Stomach (tissue), 9 donors: ENCODE results near the gene FGGY. TPM values are rescaled to one million over a fixed set of nuclear protein-coding genes. Genes with fewer than 3 reads are reported as not detected.
A peak's percentile ranks its signal among the peaks of the same experiment; 100 is the strongest.

Experiments
- DNase-seq, 2 donors: peaks; one replicate each; pipeline versions ENCODE4 v3.0.0 to v3.0.0-alpha.2; 2013 to 2019
- H3K27ac ChIP-seq, 5 donors: fragments of 200-600 bp in 4 of 5; sonication (generic) in 4 of 5; one replicate each; pipeline ENCODE4 v1.5.1; 2013 to 2019; ENCODE audit warnings: mild to moderate bottlenecking in 1 of 5, moderate library complexity in 1 of 5
- H3K27me3 ChIP-seq, 3 donors: fragments of 200-600 bp; sonication (generic); one replicate each; pipeline ENCODE4 v1.5.1; 2017 to 2019; ENCODE audit warnings: mixed run types in 1 of 3
- H3K36me3 ChIP-seq, 4 donors: fragments of 200-600 bp; sonication (generic); 1 replicate in 3 of 4; 2 replicates in 1 of 4; pipeline ENCODE4 v1.5.1; 2016 to 2019
- H3K4me1 ChIP-seq, 4 donors: fragments of 200-600 bp; sonication (generic); one replicate each; pipeline ENCODE4 v1.5.1; 2016 to 2019
- H3K4me3 ChIP-seq, 4 donors: fragments of 200-600 bp; sonication (generic) in 3 of 4; one replicate each; pipeline ENCODE4 v1.5.1; 2016 to 2019; ENCODE audit warnings: mild to moderate bottlenecking in 1 of 4
- H3K9me3 ChIP-seq, 4 donors: fragments of 200-600 bp; sonication (generic); one replicate each; pipeline ENCODE4 v1.5.1; 2016 to 2019
- CTCF ChIP-seq, 7 experiments: fragments of 450-650 bp in 4 of 7; fragments of 200-600 bp in 3 of 7; sonication (generic) in 3 of 7; IDR thresholded peaks; one replicate each; pipeline ENCODE4 v1.5.1; 2016 to 2019; ENCODE audit warnings: antibody characterized with exemption in 7 of 7, control low read depth in 2 of 7, mild to moderate bottlenecking in 1 of 7
- EP300 ChIP-seq: sonication (generic); formaldehyde crosslinking; IDR thresholded peaks from one replicate; pipeline ENCODE4 v1.6.1; 2017; ENCODE audit warnings: antibody characterized with exemption
- POLR2A ChIP-seq, 4 donors: fragments of 450-650 bp; IDR thresholded peaks; one replicate each; pipeline ENCODE4 v1.6.1; 2016; ENCODE audit warnings: antibody characterized with exemption in 4 of 4, control low read depth in 2 of 4, mild to moderate bottlenecking in 1 of 4, moderate library complexity in 1 of 4
- POLR2AphosphoS5 ChIP-seq, 3 donors: sonication (generic); formaldehyde crosslinking; IDR thresholded peaks; one replicate each; pipeline ENCODE4 v1.6.1; 2016; ENCODE audit warnings: antibody characterized with exemption in 3 of 3
- WGBS, 5 donors: extraction: QIAGEN DNeasy Blood & Tissue Kit in 3 of 5; methylation state at CpG; one replicate each; pipeline versions ENCODE4 v1.1.5 to v1.1.7; 2013 to 2018; 5-methylcytosine and 5-hydroxymethylcytosine counted together
- intact Hi-C: fragments of 100-400 bp; cut with DNase I; formaldehyde crosslinking; loops from one replicate; pipeline ENCODE4 v1.15.1; 2023; ENCODE audit warnings: low total_unique reads
- polyA plus RNA-seq, 3 donors: library from polyadenylated mRNA; stranded (reverse); fragments of 200-250 nt; gene quantifications; one replicate each; pipeline ENCODE4 v1.2.3, GENCODE V29; 2013
- total RNA-seq, 5 donors: library from RNA; depleted of rRNA; stranded (reverse); fragments of >200 nt; gene quantifications; one replicate each; pipeline versions ENCODE4 v1.1.0 to v1.2.3, GENCODE V29; 2014 to 2016
- donor health status: healthy with polysubstance abuse.
- donor health status: Bipolar disorder and iron deficiency.
- donor health status: healthy.

FGGY gene
- total and polyA plus RNA-seq, 8 donors = 6.2 to 40.6 (median 10.8) TPM

DNA sequence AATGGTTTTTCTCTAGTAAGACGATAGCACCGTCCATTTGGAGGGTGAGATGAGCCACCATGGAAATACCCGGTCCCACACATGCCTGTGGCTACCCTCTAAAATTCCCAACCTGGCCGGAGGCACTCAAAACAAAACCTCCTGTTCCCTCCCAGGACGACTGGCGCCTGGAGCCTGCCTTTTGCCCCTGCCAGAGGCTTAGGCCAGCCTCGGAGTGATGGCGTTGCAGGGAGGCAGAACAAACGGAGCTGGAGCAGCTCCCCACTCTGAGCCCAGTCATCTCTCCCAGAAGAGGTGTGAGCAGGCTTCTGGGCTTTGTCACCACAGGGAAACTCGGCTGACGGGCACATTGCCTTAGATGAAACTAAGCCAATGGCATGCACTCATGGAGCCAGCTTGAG, 304.1 kb downstream of the FGGY start:
- WGBS, 5 donors = 73 to 88% (median 88%) methylated on average over 8 to 11 of the region's 11 CpGs
- DNase-seq = peak in 1 of 2 donors; percentile 48
- Histone ChIP-seq H3K4me1 (peaks cover 0 to 34% (median 18%) of the 10 kb centered on the region in 4 donors), H3K9me3 (no peaks in the 10 kb centered on the region), H3K36me3 (no peaks in the 10 kb centered on the region), H3K27ac (peak overlapping the region in 3 of 5 donors; percentile 37 to 67 (median 41)), H3K4me3 (no peak overlapping the region), H3K27me3 (no peaks in the 10 kb centered on the region)
- intact Hi-C loops = no loop called here
- no peak for TF ChIP-seq CTCF (IDR thresholded peaks at IDR 0.05)
- peak; percentile 31 to 84 (median 69) for TF ChIP-seq POLR2AphosphoS5 (IDR thresholded peaks at IDR 0.05)
- peak; percentile 28 for TF ChIP-seq EP300
- TF ChIP-seq POLR2A (IDR thresholded peaks at IDR 0.05) = no peak

GRCh38 chr1:59601811-59602210, 304.9 kb downstream of the FGGY start:
- no peaks in the 10 kb centered on the region for H3K9me3 ChIP-seq
- no peak for DNase-seq
- H3K27me3 ChIP-seq = no peaks in the 10 kb centered on the region
- H3K4me3 ChIP-seq = no peak overlapping the region
- TF ChIP-seq POLR2AphosphoS5 (IDR thresholded peaks at IDR 0.05) (no peak), EP300 (no peak)
- H3K4me1 ChIP-seq = peaks cover 0 to 32% (median 11%) of the 10 kb centered on the region in 4 donors
- peak overlapping the region in 3 of 5 donors; percentile 9 to 67 (median 37) for H3K27ac ChIP-seq
- intact Hi-C loops = no loop called here
- H3K36me3 ChIP-seq = no peaks in the 10 kb centered on the region

GRCh38 chr1:59604191-59604590, 307.3 kb downstream of the FGGY start:
- H3K9me3 ChIP-seq = no peaks in the 10 kb centered on the region
- no peaks in the 10 kb centered on the region for H3K27me3 ChIP-seq
- H3K4me3 ChIP-seq = no peak overlapping the region
- intact Hi-C loops = no loop called here
- no peak for DNase-seq
- peaks cover 0 to 32% (median 4%) of the 10 kb centered on the region in 4 donors for H3K4me1 ChIP-seq
- no peak for TF ChIP-seq CTCF (IDR thresholded peaks at IDR 0.05)
- TF ChIP-seq POLR2A (IDR thresholded peaks at IDR 0.05) = no peak
- TF ChIP-seq POLR2AphosphoS5 (IDR thresholded peaks at IDR 0.05) = no peak
- TF ChIP-seq EP300 = no peak
- H3K27ac ChIP-seq = peak overlapping the region in 3 of 5 donors; percentile 35 to 56 (median 35)
- H3K36me3 ChIP-seq = peaks cover 0 to 16% (median 6%) of the 10 kb centered on the region in 4 donors

GRCh38 chr1:59605184-59605583, 308.3 kb downstream of the FGGY start:
- Histone ChIP-seq H3K4me3 (no peak overlapping the region), H3K27me3 (no peaks in the 10 kb centered on the region), H3K27ac (peak overlapping the region in 4 of 5 donors; percentile 32 to 58 (median 46)), H3K36me3 (peaks cover 0 to 20% (median 9%) of the 10 kb centered on the region in 4 donors), H3K9me3 (no peaks in the 10 kb centered on the region), H3K4me1 (peaks cover 0 to 32% (median 4%) of the 10 kb centered on the region in 4 donors)
- DNase-seq = no peak
- 58 to 67% (median 66%) methylated on average over 3 of the region's 3 CpGs for WGBS, 5 donors
- intact Hi-C loops = no loop called here
- TF ChIP-seq EP300 (no peak), POLR2AphosphoS5 (IDR thresholded peaks at IDR 0.05) (no peak), CTCF (IDR thresholded peaks at IDR 0.05) (no peak), POLR2A (IDR thresholded peaks at IDR 0.05) (no peak)

DNA sequence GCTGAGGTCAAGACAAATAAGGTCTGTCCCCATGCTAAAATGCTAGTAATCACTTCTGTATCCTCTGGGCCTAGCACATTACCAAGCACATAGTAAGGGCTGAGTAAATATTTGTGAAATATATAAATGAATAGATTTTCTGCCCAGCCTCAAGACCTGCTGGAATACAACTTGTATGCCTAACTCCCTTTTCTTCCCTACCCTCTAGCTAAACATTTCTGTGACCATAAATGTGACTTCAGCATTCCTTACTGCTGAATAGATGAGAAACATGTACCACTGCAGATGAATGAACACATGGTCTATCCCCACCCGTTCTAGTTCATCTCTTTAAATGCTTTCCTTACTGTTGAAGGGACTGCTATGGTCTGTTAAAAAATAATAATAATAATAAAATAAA, 308.9 kb downstream of the FGGY start:
- Histone ChIP-seq H3K4me1 (peaks cover 0 to 32% (median 4%) of the 10 kb centered on the region in 4 donors), H3K27me3 (no peaks in the 10 kb centered on the region), H3K27ac (peak overlapping the region in 4 of 5 donors; percentile 32 to 58 (median 46)), H3K4me3 (no peak overlapping the region), H3K9me3 (no peaks in the 10 kb centered on the region), H3K36me3 (peaks cover 0 to 26% (median 9%) of the 10 kb centered on the region in 4 donors)
- intact Hi-C loops = no loop called here
- DNase-seq = no peak
- WGBS, 5 donors = 0 to 20% (median 3%) methylated on average over 1 of the region's 1 CpG
- no peak for TF ChIP-seq POLR2AphosphoS5 (IDR thresholded peaks at IDR 0.05)
- TF ChIP-seq POLR2A (IDR thresholded peaks at IDR 0.05) = no peak
- no peak for TF ChIP-seq EP300
- TF ChIP-seq CTCF (IDR thresholded peaks at IDR 0.05) = no peak
